ENCODE measurements around the gene TROAP. TPM values are rescaled to one million over a fixed set of nuclear protein-coding genes. Genes with fewer than 3 reads are reported as not detected.

TROAP gene
- total and polyA plus RNA-seq, 2 experiments from 2014 or later, result 46.4 to 47.5 TPM

GRCh38 chr12:49341777-49342065 lies 18.7 kb downstream of the TROAP start (continued):
- TF ChIP-seq CTCF (conservative IDR thresholded peaks at IDR 0.05; ENCODE audit: low read depth in 2 of 2) (no peak), NANOG (IDR thresholded peaks at IDR 0.05; ENCODE audit: borderline replicate concordance) (no peak), ETS1 (IDR thresholded peaks at IDR 0.05) (no peak)

GRCh38 chr12:49342066-49342913 lies 19.2 kb downstream of the TROAP start:
- Mint-ChIP-seq H3K4me1 (peaks cover 59% of the 10 kb centered on the region), H3K9me3 (peaks cover 5% of the 10 kb centered on the region; the same call in 2 of the 3 replicates), H3K4me3 (peak overlapping the region; percentile 70), H3K27ac (no peak overlapping the region), H3K36me3 (ENCODE audit: low read depth) (no peaks in the 10 kb centered on the region; the same call in 2 of the 3 replicates), H3K27me3 (ENCODE audit: insufficient read depth, low read depth, poor library complexity) (peaks cover 98% of the 10 kb centered on the region)
- Histone ChIP-seq H3K9me2 (ENCODE audit: insufficient read depth) (no peaks in the 10 kb centered on the region), H3K27me3 (ENCODE audit: insufficient read depth) (peaks cover 99% of the 10 kb centered on the region), H3F3A (replicated peaks; ENCODE audit: low read depth) (peaks cover 33% of the 10 kb centered on the region), H3K36me3 (ENCODE audit: insufficient read depth) (no peaks in the 10 kb centered on the region), H3K4me3 (peak overlapping the region; percentile 85), H3K27ac (ENCODE audit: low read depth) (no peak overlapping the region), H2AFZ (peak overlapping the region; percentile 82), H4K20me1 (replicated peaks; ENCODE audit: insufficient read depth) (peaks cover 27% of the 10 kb centered on the region), H3K4me2 (peak overlapping the region; percentile 88), H3K4me1 (ENCODE audit: insufficient read depth) (peaks cover 58% of the 10 kb centered on the region), H3K79me2 (replicated peaks; ENCODE audit: insufficient read depth) (no peaks in the 10 kb centered on the region)
- TF ChIP-seq EZH2 (IDR thresholded peaks at IDR 0.05; ENCODE audit: low read depth, unreplicated experiment) (peak; percentile 52), CTCF (conservative IDR thresholded peaks at IDR 0.05; ENCODE audit: low read depth in 2 of 2) (peak; percentile 80 to 91), EZH2phosphoT487 (IDR thresholded peaks at IDR 0.05; ENCODE audit: unreplicated experiment) (no peak)
- peak; percentile 54 for ATAC-seq
- DNase-seq (ENCODE audit: low spot score), result peak; percentile 98
